ENCODE results near the gene LMO7.

The LMO7 gene

DNA sequence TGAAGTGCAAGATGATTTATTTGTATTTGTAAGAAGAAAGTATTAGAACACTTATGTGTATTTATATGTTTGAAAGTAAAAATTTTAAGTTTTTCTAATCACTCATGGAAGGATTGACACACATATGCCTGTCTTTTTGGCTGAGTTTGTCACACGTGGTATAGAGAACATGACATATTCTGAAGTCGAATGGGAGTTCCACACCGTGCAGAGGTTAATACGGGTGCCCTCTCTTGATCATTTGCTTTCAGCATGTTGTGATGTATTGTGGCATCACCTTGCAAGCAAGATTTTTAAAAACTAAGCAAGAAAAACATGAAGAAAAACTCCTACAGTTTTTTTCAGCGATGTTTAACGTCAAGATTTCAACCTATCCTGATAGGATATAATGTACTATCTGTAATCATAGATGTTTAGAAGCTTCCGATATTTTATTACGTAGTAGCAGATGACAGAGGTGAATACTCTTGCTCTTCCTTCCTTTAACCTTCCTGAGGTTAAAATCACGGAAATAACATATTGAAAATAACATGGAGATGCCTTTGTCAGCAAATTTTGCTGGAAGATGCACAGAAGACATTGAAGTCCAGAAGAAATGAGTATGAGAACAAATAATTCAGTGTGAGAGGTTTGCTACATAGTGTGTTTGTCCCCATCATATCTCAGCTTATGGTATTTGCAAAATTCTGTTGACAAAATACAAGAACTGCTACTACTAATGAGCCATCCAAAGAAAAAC lies 231.4 kb downstream of the LMO7 start:
- FAIRE-seq (no peak), DNase-seq (ENCODE audit: insufficient read length) (no peak)
- TF ChIP-seq POLR2AphosphoS5 (IDR thresholded peaks at IDR 0.05; ENCODE audit: low read depth, low read length) (no peak), TAF1 (IDR thresholded peaks at IDR 0.05; ENCODE audit: borderline replicate concordance, low read depth, low read length) (no peak), POLR2A (IDR thresholded peaks at IDR 0.05; ENCODE audit: low read depth, low read length) (no peak)

DNA sequence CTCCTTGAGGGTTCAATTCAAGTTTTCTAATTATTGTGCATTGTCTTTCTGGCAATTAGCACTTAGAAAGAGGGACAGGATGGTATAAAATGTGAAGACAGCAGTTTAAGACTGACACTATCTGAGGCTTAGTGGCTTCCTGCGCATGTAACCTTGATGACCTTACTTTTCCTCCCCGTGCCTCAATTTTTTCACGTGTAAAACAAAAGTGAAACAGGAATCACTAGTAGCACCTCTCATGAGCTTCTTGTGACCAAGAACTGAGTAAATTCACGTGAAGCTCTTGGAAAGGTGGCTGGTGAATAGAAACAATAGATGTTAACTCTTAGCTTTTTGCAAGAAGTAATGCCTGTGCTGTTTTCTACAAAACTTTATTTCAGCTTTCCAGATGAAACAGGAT lies 233.9 kb downstream of the LMO7 start:
- DNase-seq (ENCODE audit: insufficient read length) (no peak), FAIRE-seq (peak; percentile 33)
- TF ChIP-seq TAF1 (IDR thresholded peaks at IDR 0.05; ENCODE audit: borderline replicate concordance, low read depth, low read length) (no peak), POLR2A (IDR thresholded peaks at IDR 0.05; ENCODE audit: low read depth, low read length) (no peak), POLR2AphosphoS5 (IDR thresholded peaks at IDR 0.05; ENCODE audit: low read depth, low read length) (no peak)

DNA sequence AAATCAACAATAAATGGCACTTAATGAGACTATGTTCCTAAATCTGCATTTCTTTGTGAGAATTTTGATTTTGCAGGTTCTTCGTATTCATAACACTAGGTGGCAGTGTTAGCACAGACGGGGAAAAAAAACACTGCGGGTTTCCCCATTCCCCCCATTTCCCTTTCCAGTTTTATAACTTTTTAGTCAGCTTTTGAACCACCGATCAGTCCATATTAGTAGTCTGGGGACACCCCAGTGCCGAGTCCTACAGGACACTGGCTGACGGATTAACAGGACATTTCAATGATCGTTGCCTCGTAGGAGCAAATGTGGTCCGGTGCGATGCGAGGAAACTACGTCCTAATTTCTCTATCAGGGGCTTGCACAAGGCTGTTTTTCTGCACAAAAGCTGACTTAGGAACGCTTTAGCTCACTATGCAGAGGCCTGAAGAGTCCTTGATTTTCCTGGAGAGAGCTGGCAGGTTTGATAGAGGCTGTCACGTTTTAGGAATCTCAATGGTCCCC lies 234.3 kb downstream of the LMO7 start:
- TF ChIP-seq POLR2A (IDR thresholded peaks at IDR 0.05; ENCODE audit: low read depth, low read length) (no peak), POLR2AphosphoS5 (IDR thresholded peaks at IDR 0.05; ENCODE audit: low read depth, low read length) (no peak), TAF1 (IDR thresholded peaks at IDR 0.05; ENCODE audit: borderline replicate concordance, low read depth, low read length) (no peak)
- FAIRE-seq (no peak), DNase-seq (ENCODE audit: insufficient read length) (no peak)

DNA sequence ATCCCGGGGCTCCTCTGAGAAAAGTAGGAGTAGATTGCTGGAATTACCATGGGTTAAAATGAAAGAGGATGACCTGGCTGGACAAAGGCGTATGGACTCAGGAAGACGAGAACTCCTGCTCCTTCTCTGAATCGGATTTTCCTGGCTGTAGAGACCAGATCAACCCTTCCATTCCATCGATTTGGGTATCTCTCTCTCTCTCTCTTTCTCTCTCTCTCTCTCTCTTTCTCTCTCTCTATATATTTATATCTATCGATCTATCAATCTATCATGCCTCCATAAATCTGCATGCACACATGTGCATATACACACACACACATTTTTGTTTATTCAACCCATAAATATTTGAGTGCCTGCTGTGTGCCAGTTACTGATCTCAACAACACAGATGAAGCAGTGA lies 234.9 kb downstream of the LMO7 start:
- FAIRE-seq (no peak), DNase-seq (ENCODE audit: insufficient read length) (no peak)
- TF ChIP-seq POLR2A (IDR thresholded peaks at IDR 0.05; ENCODE audit: low read depth, low read length) (no peak), TAF1 (IDR thresholded peaks at IDR 0.05; ENCODE audit: borderline replicate concordance, low read depth, low read length) (no peak), POLR2AphosphoS5 (IDR thresholded peaks at IDR 0.05; ENCODE audit: low read depth, low read length) (no peak)

DNA sequence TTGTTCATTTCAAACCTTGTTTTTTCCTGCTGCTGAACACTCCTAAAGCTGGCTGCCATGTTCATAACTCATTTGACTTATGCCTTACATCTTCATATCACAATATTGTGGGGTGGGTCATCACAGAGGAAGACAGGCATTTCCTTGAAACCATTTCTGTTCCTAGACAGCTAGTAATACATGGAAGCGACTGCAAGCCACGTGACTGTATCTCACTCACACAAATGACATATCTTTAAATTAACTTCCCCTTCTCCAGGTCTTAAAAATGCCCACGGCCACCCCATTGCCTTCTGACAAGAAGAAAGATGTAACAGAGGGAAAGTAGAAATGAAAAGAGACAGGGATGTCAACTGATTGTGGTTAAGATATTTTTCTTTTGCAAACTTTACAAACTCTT lies 236.8 kb downstream of the LMO7 start:
- no peak for TF ChIP-seq POLR2AphosphoS5 (IDR thresholded peaks at IDR 0.05; ENCODE audit: low read depth, low read length)
- FAIRE-seq (no peak), DNase-seq (ENCODE audit: insufficient read length) (no peak)

DNA sequence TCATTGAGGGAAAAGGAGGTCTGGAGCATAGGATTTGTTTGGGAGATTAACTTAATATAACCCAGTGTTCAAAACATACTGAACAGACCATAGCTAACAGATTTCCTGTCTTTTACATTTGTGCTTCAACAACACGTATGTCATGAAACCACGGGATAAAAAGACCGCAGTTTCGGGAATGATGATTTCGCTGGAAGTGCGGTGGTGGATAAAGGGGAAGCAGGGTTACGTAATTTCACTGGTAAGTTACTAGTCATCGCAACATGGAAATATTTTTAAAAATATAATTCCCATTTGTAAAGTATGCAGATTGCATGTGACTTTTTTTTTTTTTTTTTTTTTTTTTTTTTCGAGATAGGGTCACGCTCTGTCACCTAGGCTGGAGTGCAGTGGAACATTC lies 237.4 kb downstream of the LMO7 start:
- DNase-seq (ENCODE audit: insufficient read length) (no peak), FAIRE-seq (no peak)
- TF ChIP-seq TAF1 (IDR thresholded peaks at IDR 0.05; ENCODE audit: borderline replicate concordance, low read depth, low read length) = no peak
- no peak for TF ChIP-seq POLR2A (IDR thresholded peaks at IDR 0.05; ENCODE audit: low read depth, low read length)
- TF ChIP-seq POLR2AphosphoS5 (IDR thresholded peaks at IDR 0.05; ENCODE audit: low read depth, low read length) = no peak

DNA sequence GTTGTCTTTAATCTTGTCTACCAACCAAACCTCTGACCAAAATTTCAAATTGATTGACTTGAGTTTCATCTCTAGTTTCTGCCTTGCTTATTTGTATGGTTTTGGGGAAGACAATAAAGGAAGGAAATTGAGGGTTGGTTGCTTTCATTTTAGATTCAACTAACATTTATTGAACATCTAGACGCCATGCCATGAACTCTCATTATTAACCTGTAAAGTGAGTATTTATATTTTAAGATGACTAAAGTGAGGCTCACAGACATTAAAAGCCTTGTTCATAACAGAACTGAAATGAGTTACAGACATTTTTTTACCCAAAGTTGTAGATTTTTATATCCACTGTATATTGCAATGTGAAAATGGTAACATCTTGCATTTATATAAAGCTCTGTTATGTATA lies 239.3 kb downstream of the LMO7 start:
- no peak for TF ChIP-seq POLR2AphosphoS5 (IDR thresholded peaks at IDR 0.05; ENCODE audit: low read depth, low read length)
- TF ChIP-seq POLR2A (IDR thresholded peaks at IDR 0.05; ENCODE audit: low read depth, low read length) = no peak
- no peak for TF ChIP-seq TAF1 (IDR thresholded peaks at IDR 0.05; ENCODE audit: borderline replicate concordance, low read depth, low read length)
- no peak for DNase-seq (ENCODE audit: insufficient read length)
- no peak for FAIRE-seq

DNA sequence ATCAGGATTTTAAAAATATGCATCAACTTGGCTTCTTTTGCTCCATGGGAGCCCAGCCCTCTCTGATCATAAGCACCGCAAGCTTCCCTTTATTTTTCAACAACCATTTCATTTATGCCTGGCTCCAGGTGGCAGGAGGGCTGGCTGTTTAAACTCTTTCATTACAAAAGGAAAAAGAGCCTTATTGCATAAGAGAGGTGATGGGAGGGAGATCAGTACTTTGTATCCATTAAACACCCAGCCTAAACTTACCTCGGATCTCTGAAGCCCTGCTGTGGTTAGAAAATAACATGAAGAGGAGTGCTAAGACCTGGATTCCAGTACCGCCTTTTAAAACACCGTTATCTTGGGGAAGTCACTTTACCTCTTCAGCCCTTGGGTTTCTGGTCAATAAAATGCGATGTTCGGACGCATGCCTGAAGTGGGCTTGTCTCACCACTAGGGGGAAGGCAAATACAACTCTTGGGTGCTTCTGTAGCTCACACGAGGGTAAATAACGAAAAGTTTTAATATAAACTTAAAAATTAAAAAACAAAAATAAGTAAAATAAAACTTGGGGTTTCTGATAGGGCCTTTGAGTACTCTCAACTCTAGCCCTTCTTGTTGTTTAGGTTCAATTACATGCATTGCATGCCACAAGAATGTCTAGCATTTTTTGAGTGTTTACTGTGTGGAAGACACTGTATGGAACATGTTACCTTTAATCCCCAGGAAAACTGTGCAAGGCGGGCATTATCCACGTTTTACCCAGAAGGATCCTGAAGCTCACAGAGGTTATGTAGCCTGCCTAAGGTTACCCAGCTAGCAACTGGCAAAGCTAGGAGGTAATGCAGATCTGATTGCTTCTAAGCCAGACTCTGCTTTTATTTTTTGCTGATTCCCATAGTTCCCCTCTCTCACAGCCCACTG lies 240.3 kb downstream of the LMO7 start:
- TF ChIP-seq POLR2AphosphoS5 (IDR thresholded peaks at IDR 0.05; ENCODE audit: low read depth, low read length) (no peak), POLR2A (IDR thresholded peaks at IDR 0.05; ENCODE audit: low read depth, low read length) (no peak), TAF1 (IDR thresholded peaks at IDR 0.05; ENCODE audit: borderline replicate concordance, low read depth, low read length) (no peak)
- FAIRE-seq (peak; percentile 92), DNase-seq (ENCODE audit: insufficient read length) (peak; percentile 11)

DNA sequence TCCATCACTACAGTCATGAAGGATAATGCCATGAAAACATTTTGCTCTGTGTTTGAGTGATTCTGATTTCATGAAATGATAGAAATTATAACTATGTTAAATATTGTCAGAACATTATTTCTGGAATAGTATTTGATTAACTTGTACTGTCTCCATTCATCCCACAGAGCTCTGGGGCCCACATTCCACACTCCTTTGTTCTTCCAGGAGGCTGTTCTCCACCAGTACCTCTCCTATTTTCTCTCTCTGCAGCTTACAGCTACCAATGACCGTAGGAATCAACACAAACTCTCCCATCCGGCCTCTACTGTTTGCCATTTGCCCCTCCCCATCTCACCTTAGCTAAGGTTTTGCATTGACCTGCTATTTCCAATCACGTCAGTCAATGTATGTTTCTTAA lies 240.9 kb downstream of the LMO7 start:
- TF ChIP-seq POLR2A (IDR thresholded peaks at IDR 0.05; ENCODE audit: low read depth, low read length) (no peak), TAF1 (IDR thresholded peaks at IDR 0.05; ENCODE audit: borderline replicate concordance, low read depth, low read length) (no peak), POLR2AphosphoS5 (IDR thresholded peaks at IDR 0.05; ENCODE audit: low read depth, low read length) (no peak)
- DNase-seq (ENCODE audit: insufficient read length) = no peak
- no peak for FAIRE-seq

DNA sequence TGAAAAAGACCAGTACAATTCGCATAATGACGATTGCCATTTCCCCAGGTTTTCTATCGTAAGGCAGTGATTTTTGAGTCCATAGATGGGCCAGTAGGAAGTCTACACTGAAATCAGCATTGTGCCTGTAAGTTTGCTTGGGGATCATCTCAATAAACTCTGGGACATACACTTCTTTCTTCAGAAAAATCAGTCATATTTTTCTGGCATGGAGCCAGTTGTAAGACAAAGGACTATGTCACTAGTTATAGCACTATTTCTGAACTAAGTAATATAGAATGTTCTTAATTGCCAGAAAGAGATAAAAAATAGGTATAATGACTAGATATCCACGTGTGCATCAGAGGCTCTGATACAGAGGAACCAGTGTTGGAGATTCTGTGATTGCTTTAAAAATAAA lies 243.5 kb downstream of the LMO7 start:
- no peak for FAIRE-seq
- TF ChIP-seq TAF1 (IDR thresholded peaks at IDR 0.05; ENCODE audit: borderline replicate concordance, low read depth, low read length) (no peak), POLR2A (IDR thresholded peaks at IDR 0.05; ENCODE audit: low read depth, low read length) (no peak), POLR2AphosphoS5 (IDR thresholded peaks at IDR 0.05; ENCODE audit: low read depth, low read length) (no peak)

DNA sequence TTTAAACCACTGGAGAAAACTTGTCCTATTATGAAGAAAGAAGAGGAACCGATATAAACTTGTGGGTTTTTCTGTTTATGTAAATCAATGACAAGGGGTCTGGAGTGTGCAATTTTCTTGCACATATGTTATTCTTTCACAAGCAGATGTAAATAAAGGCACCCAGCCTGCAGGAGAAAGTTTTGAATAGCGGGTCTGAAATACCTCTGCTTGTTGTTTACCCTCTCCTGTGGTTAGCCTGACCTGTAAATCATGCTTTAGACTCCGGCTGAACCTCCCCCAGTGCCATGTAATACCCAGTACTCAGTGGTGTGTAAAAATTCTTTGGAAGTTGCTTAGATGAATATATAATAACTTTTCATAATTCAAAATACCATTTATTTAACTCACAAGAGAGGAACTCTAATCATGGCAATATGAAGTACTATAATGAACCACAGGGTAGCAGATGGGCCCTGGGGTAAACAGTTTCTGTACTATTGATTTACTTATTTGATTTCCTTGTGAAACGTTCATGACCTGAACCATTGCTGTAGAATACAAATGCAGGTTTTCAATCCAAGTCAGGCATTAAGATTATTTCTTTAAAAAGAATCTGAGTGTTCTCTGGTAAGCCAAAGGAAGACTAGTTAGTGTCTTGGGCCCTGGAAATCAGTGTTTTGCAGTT lies 245.1 kb downstream of the LMO7 start:
- FAIRE-seq (no peak), DNase-seq (ENCODE audit: insufficient read length) (no peak)
- no peak for TF ChIP-seq POLR2A (IDR thresholded peaks at IDR 0.05; ENCODE audit: low read depth, low read length)
- TF ChIP-seq POLR2AphosphoS5 (IDR thresholded peaks at IDR 0.05; ENCODE audit: low read depth, low read length) = no peak
- TF ChIP-seq TAF1 (IDR thresholded peaks at IDR 0.05; ENCODE audit: borderline replicate concordance, low read depth, low read length) = no peak

More for the DNA sequence above, 243.5 kb downstream of the LMO7 start:
- no peak for DNase-seq (ENCODE audit: insufficient read length)

All from GM12892 (cell line).